Smooth muscle cell of the brain vasculature (primary cell): Measurements from ENCODE around the gene SDR42E2.
A peak's percentile ranks its signal among the peaks of the same experiment; 100 is the strongest.
"Not testable (repeated sequence)": the region's sequence is repeated elsewhere in the genome, so short reads cannot be mapped to it uniquely, and the experiment has no call there.

Experiments used
- DNase-seq: peaks from one replicate; pipeline ENCODE4 v3.0.0-alpha.2; 2012; ENCODE audit warnings: low read depth, low spot score

Gene SDR42E2

GRCh38 chr16:22191532-22192260 lies 29.4 kb downstream of the SDR42E2 start:
- DNase-seq, result no peak

- DNase-seq, result peak; percentile 54
Observed at GRCh38 chr16:22192261-22193062, 30.2 kb downstream of the SDR42E2 start.

GRCh38 chr16:22193063-22193411 lies 30.7 kb downstream of the SDR42E2 start:
- DNase-seq, result no peak

- DNase-seq, result no peak
Observed at GRCh38 chr16:22194707-22195444, 32.6 kb downstream of the SDR42E2 start.

- DNase-seq, result no peak
Observed at GRCh38 chr16:22195445-22195694, 33.1 kb downstream of the SDR42E2 start.

- peak; percentile 80 for DNase-seq
Observed at GRCh38 chr16:22195695-22196558, 33.6 kb downstream of the SDR42E2 start.

GRCh38 chr16:22196559-22197168 lies 34.4 kb downstream of the SDR42E2 start:
- not testable (repeated sequence) for DNase-seq

- DNase-seq, result no peak
Observed at GRCh38 chr16:22198547-22199293, 36.4 kb downstream of the SDR42E2 start.

GRCh38 chr16:22202261-22202637 lies 39.9 kb downstream of the SDR42E2 start:
- no peak for DNase-seq

GRCh38 chr16:22203091-22203490 lies 40.8 kb downstream of the SDR42E2 start:
- DNase-seq, result no peak

GRCh38 chr16:22204091-22204655 lies 41.9 kb downstream of the SDR42E2 start:
- DNase-seq, result no peak

- no peak for DNase-seq
Observed at GRCh38 chr16:22205577-22206012, 43.3 kb downstream of the SDR42E2 start.

GRCh38 chr16:22206013-22206841 lies 43.9 kb downstream of the SDR42E2 start, which contains the start of gene EEF2K:
Gene EEF2K, plus strand, starts transcription at chr16:22206278. Its CDS starts 19,452 bp downstream, at chr16:22225730.
- peak; percentile 76 for DNase-seq

- DNase-seq, result no peak
Observed at GRCh38 chr16:22206842-22207714, 44.8 kb downstream of the SDR42E2 start.

- no peak for DNase-seq
Observed at GRCh38 chr16:22207715-22208360, 45.5 kb downstream of the SDR42E2 start.

- no peak for DNase-seq
Observed at GRCh38 chr16:22210285-22210684, 48.0 kb downstream of the SDR42E2 start.

GRCh38 chr16:22210854-22211253 lies 48.5 kb downstream of the SDR42E2 start:
- no peak for DNase-seq

GRCh38 chr16:22213236-22213635 lies 50.9 kb downstream of the SDR42E2 start:
- no peak for DNase-seq
